ENCODE measurements around the gene TAS1R2. TPM values are rescaled to one million over a fixed set of nuclear protein-coding genes. Genes with fewer than 3 reads are reported as not detected.

TAS1R2 gene
- total RNA-seq, 3 donors from 2014 or later (not counting 1 experiment from before 2014, with no cell fraction given): not detected

- no peak overlapping the region for H3K4me3 ChIP-seq (ENCODE audit: low read length)
- no peaks in the 10 kb centered on the region for H3K36me3 ChIP-seq (ENCODE audit: control insufficient read depth, insufficient read depth, low read length)
- Mint-ChIP-seq H3K27me3 (ENCODE audit: low read depth in 2 of 2) (peaks cover 29 to 35% of the 10 kb centered on the region in 2 donors), H3K36me3 (no peaks in the 10 kb centered on the region), H3K4me3 (no peak overlapping the region), H3K27ac (no peak overlapping the region), H3K4me1 (peaks cover 30 to 37% of the 10 kb centered on the region in 2 donors), H3K9me3 (no peaks in the 10 kb centered on the region)
- WGBS (ENCODE audit: insufficient coverage): 22% methylated on average over 10 of the region's 12 CpGs
- intact Hi-C loops (cut with micrococcal nuclease): no loop called here
- peaks cover 7% of the 10 kb centered on the region for H3K27me3 ChIP-seq (ENCODE audit: control insufficient read depth, insufficient read depth, low read length)
- no peak for DNase-seq
- TF ChIP-seq CTCF (IDR thresholded peaks at IDR 0.05): no peak
- no peaks in the 10 kb centered on the region for H3K9me3 ChIP-seq (ENCODE audit: control insufficient read depth, insufficient read depth, low read length)
- H3K27ac ChIP-seq (ENCODE audit: low read length): no peak overlapping the region
- peaks cover 17% of the 10 kb centered on the region for H3K4me1 ChIP-seq (ENCODE audit: control insufficient read depth, insufficient read depth, low read length)
- ATAC-seq: no peak
Observed at GRCh38 chr1:18819203-18819602, 40.3 kb downstream of the TAS1R2 start.

- no peak for TF ChIP-seq CTCF (IDR thresholded peaks at IDR 0.05)
- H3K27me3 Mint-ChIP-seq (ENCODE audit: low read depth in 2 of 2): peaks cover 29 to 37% of the 10 kb centered on the region in 2 donors
- Histone ChIP-seq H3K9me3 (ENCODE audit: control insufficient read depth, insufficient read depth, low read length) (no peaks in the 10 kb centered on the region), H3K36me3 (ENCODE audit: control insufficient read depth, insufficient read depth, low read length) (no peaks in the 10 kb centered on the region), H3K4me3 (ENCODE audit: low read length) (no peak overlapping the region), H3K4me1 (ENCODE audit: control insufficient read depth, insufficient read depth, low read length) (peaks cover 17% of the 10 kb centered on the region), H3K27me3 (ENCODE audit: control insufficient read depth, insufficient read depth, low read length) (peaks cover 7% of the 10 kb centered on the region), H3K27ac (ENCODE audit: low read length) (no peak overlapping the region)
- intact Hi-C loops (cut with micrococcal nuclease): loop anchor here (1.0 kb wide), 1 partner anchor 10 kb away; no protein-coding TSS in a partner anchor
- ATAC-seq: no peak
- peak overlapping the region in 1 of 2 donors; percentile 77 for H3K27ac Mint-ChIP-seq
- no peaks in the 10 kb centered on the region for H3K9me3 Mint-ChIP-seq
- H3K36me3 Mint-ChIP-seq: no peaks in the 10 kb centered on the region
- 50% methylated on average over 22 of the region's 22 CpGs for WGBS (ENCODE audit: insufficient coverage)
- peaks cover 30 to 37% of the 10 kb centered on the region in 2 donors for H3K4me1 Mint-ChIP-seq
- no peak overlapping the region for H3K4me3 Mint-ChIP-seq
- no peak for DNase-seq
Observed at GRCh38 chr1:18817795-18818435, 41.5 kb downstream of the TAS1R2 start.

- H3K27ac Mint-ChIP-seq: peak overlapping the region; percentile 53 to 77
Observed at GRCh38 chr1:18817316-18817715, 42.1 kb downstream of the TAS1R2 start.

More at GRCh38 chr1:18817316-18817715, 42.1 kb downstream of the TAS1R2 start:
- no peak for TF ChIP-seq CTCF (IDR thresholded peaks at IDR 0.05)
- ATAC-seq (no peak), DNase-seq (no peak)
- Histone ChIP-seq H3K27ac (ENCODE audit: low read length) (no peak overlapping the region), H3K4me1 (ENCODE audit: control insufficient read depth, insufficient read depth, low read length) (peaks cover 17% of the 10 kb centered on the region), H3K27me3 (ENCODE audit: control insufficient read depth, insufficient read depth, low read length) (peaks cover 7% of the 10 kb centered on the region), H3K4me3 (ENCODE audit: low read length) (no peak overlapping the region), H3K36me3 (ENCODE audit: control insufficient read depth, insufficient read depth, low read length) (no peaks in the 10 kb centered on the region), H3K9me3 (ENCODE audit: control insufficient read depth, insufficient read depth, low read length) (no peaks in the 10 kb centered on the region)
- Mint-ChIP-seq H3K9me3 (no peaks in the 10 kb centered on the region), H3K4me1 (peaks cover 30 to 37% of the 10 kb centered on the region in 2 donors), H3K4me3 (no peak overlapping the region), H3K27me3 (ENCODE audit: low read depth in 2 of 2) (peaks cover 33 to 40% of the 10 kb centered on the region in 2 donors), H3K36me3 (no peaks in the 10 kb centered on the region)
- intact Hi-C loops (cut with micrococcal nuclease): loop anchor here (1.0 kb wide), 1 partner anchor 11 kb away; no protein-coding TSS in a partner anchor
- WGBS (ENCODE audit: insufficient coverage): 63% methylated on average over 3 of the region's 3 CpGs

All from natural killer cell (primary cell).